H9 (cell line): Measurements from ENCODE around the gene FYCO1. TPM values are rescaled to one million over a fixed set of nuclear protein-coding genes. Genes with fewer than 3 reads are reported as not detected.

Experiments
- DNase-seq: peaks from one replicate; pipeline ENCODE4 v3.0.0-alpha.2; 2017
- H2AFZ ChIP-seq: one replicate; pipeline ENCODE4 v1.6.1; 2013; ENCODE audit warnings: mild to moderate bottlenecking, low read length, control low read depth, moderate library complexity
- H2AK5ac ChIP-seq: 2 replicates; pipeline ENCODE4 v1.6.1; 2013; ENCODE audit warnings: low read length, control low read depth, mixed read lengths; ENCODE audit not compliant: insufficient read length
- H2BK120ac ChIP-seq: one replicate; pipeline ENCODE4 v1.6.1; 2013; ENCODE audit warnings: low read depth, mild to moderate bottlenecking, low read length, control low read depth, inconsistent platforms; ENCODE audit not compliant: poor library complexity, severe bottlenecking
- H2BK12ac ChIP-seq: 2 replicates; pipeline ENCODE4 v1.6.1; 2013; ENCODE audit warnings: low read length, control low read depth, mixed read lengths, low read depth; ENCODE audit not compliant: insufficient read length
- H2BK15ac ChIP-seq: 2 replicates; pipeline ENCODE4 v1.6.1; 2013; ENCODE audit warnings: low read depth, low read length, control low read depth
- H2BK20ac ChIP-seq: one replicate; pipeline ENCODE4 v1.6.1; 2013; ENCODE audit warnings: low read depth, mild to moderate bottlenecking, low read length, control low read depth, inconsistent platforms; ENCODE audit not compliant: poor library complexity, severe bottlenecking
- H2BK5ac ChIP-seq: 2 replicates; pipeline ENCODE4 v1.6.1; 2013; ENCODE audit warnings: low read length, control low read depth, mixed read lengths; ENCODE audit not compliant: insufficient read length
- H3K14ac ChIP-seq: 2 replicates; pipeline ENCODE4 v1.6.1; 2013; ENCODE audit warnings: low read length, control low read depth; ENCODE audit not compliant: insufficient read depth
- H3K18ac ChIP-seq: 2 replicates; pipeline ENCODE4 v1.6.1; 2013; ENCODE audit warnings: low read depth, mild to moderate bottlenecking, mixed read lengths, low read length, control low read depth; ENCODE audit not compliant: insufficient read length
- H3K23ac ChIP-seq: 2 replicates; pipeline ENCODE4 v1.6.1; 2013; ENCODE audit warnings: low read length, control low read depth, mixed read lengths, low read depth; ENCODE audit not compliant: insufficient read length
- H3K23me2 ChIP-seq: 2 replicates; pipeline ENCODE4 v1.6.1; 2013; ENCODE audit warnings: low read depth, mild to moderate bottlenecking, mixed read lengths, low read length, control low read depth; ENCODE audit not compliant: insufficient read length, poor library complexity, severe bottlenecking
- H3K27ac ChIP-seq: 2 replicates; pipeline ENCODE4 v1.5.1; 2013; ENCODE audit warnings: low read length, control low read depth, mixed read lengths, low read depth; ENCODE audit not compliant: insufficient read length
- H3K27me3 ChIP-seq: 2 replicates; pipeline ENCODE4 v1.6.1; 2013; ENCODE audit warnings: low read length, control low read depth, inconsistent platforms; ENCODE audit not compliant: insufficient read depth
- H3K4ac ChIP-seq: 2 replicates; pipeline ENCODE4 v1.6.1; 2013; ENCODE audit warnings: low read depth, mild to moderate bottlenecking, control low read depth, inconsistent platforms, low read length, moderate library complexity
- H3K4me1 ChIP-seq: 2 replicates; pipeline ENCODE4 v1.6.1; 2013; ENCODE audit warnings: low read length, control low read depth, inconsistent platforms; ENCODE audit not compliant: insufficient read depth
- H3K4me2 ChIP-seq: 2 replicates; pipeline ENCODE4 v1.6.1; 2013; ENCODE audit warnings: low read length, control low read depth, mixed read lengths; ENCODE audit not compliant: insufficient read length, insufficient read depth
- H3K56ac ChIP-seq: 2 replicates; pipeline ENCODE4 v1.6.1; 2013; ENCODE audit warnings: low read depth, mild to moderate bottlenecking, mixed read lengths, low read length, control low read depth; ENCODE audit not compliant: insufficient read length
- H3K79me1 ChIP-seq: 2 replicates; pipeline ENCODE4 v1.6.1; 2013; ENCODE audit warnings: low read depth, mild to moderate bottlenecking, moderate library complexity, low read length, control low read depth, inconsistent platforms; ENCODE audit not compliant: insufficient read depth, poor library complexity, severe bottlenecking
- H3K79me2 ChIP-seq: 2 replicates; pipeline ENCODE4 v1.6.1; 2013; ENCODE audit warnings: low read length, control low read depth, inconsistent platforms; ENCODE audit not compliant: insufficient read depth
- H3K9ac ChIP-seq: 2 replicates; pipeline ENCODE4 v1.6.1; 2013; ENCODE audit warnings: low read length, control low read depth, mixed read lengths; ENCODE audit not compliant: insufficient read length; ENCODE audit errors: extremely low read depth
- H3K9me3 ChIP-seq: one replicate; pipeline ENCODE4 v1.6.1; 2013; ENCODE audit warnings: low read depth, low read length, inconsistent platforms; ENCODE audit not compliant: control insufficient read depth
- H3T11ph ChIP-seq: one replicate; pipeline ENCODE4 v1.6.1; 2013; ENCODE audit warnings: mild to moderate bottlenecking, low read length, control low read depth, inconsistent platforms
- H4K20me1 ChIP-seq: one replicate; pipeline ENCODE4 v1.6.1; 2013; ENCODE audit not compliant: control insufficient read depth, insufficient read length, insufficient read depth
- H4K5ac ChIP-seq: 2 replicates; pipeline ENCODE4 v1.6.1; 2013; ENCODE audit warnings: low read depth, mild to moderate bottlenecking, mixed read lengths, low read length, control low read depth; ENCODE audit not compliant: insufficient read length
- H4K8ac ChIP-seq: replicated peaks from 2 replicates; pipeline ENCODE4 v1.6.1; 2013; ENCODE audit warnings: low read length, control low read depth, mixed read lengths, low read depth; ENCODE audit not compliant: insufficient read length
- H4K91ac ChIP-seq: 2 replicates; pipeline ENCODE4 v1.6.1; 2013; ENCODE audit warnings: low read depth, mild to moderate bottlenecking, moderate library complexity, mixed read lengths, low read length, control low read depth; ENCODE audit not compliant: insufficient read length
- H3K27ac Mint-ChIP-seq, 3 experiments: 2 replicates in 2 of 3; 3 replicates in 1 of 3; pipeline ENCODE4 v1.8.0; 2020 to 2021; ENCODE audit warnings: mixed read lengths in 3 of 3, mild to moderate bottlenecking in 1 of 3, moderate library complexity in 1 of 3
- H3K27me3 Mint-ChIP-seq: 2 replicates; pipeline ENCODE4 v1.8.0; 2021; ENCODE audit warnings: low read depth, mild to moderate bottlenecking, moderate library complexity, mixed read lengths
- H3K36me3 Mint-ChIP-seq, 3 experiments: 2 replicates in 2 of 3; 3 replicates in 1 of 3; pipeline ENCODE4 v1.8.0; 2020 to 2021; ENCODE audit warnings: low read depth in 3 of 3, mixed read lengths in 3 of 3; ENCODE audit not compliant: insufficient read depth in 1 of 3
- H3K4me1 Mint-ChIP-seq, 2 experiments: 2 replicates each; pipeline ENCODE4 v1.8.0; 2020; ENCODE audit warnings: mixed read lengths in 2 of 2
- H3K4me3 Mint-ChIP-seq, 2 experiments: 2 replicates in 1 of 2; 3 replicates in 1 of 2; pipeline ENCODE4 v1.8.0; 2020 to 2021; ENCODE audit warnings: mild to moderate bottlenecking in 2 of 2, mixed read lengths in 2 of 2, moderate library complexity in 1 of 2
- H3K9me3 Mint-ChIP-seq, 2 experiments: 2 replicates in 1 of 2; 3 replicates in 1 of 2; pipeline ENCODE4 v1.8.0; 2020; ENCODE audit warnings: mild to moderate bottlenecking in 2 of 2, mixed read lengths in 2 of 2, moderate library complexity in 1 of 2
- CTCF ChIP-seq: fragments of 200-600 bp; sonication (generic); conservative IDR thresholded peaks from 3 replicates; pipeline ENCODE4 v1.8.0; 2021; ENCODE audit warnings: antibody characterized with exemption, mild to moderate bottlenecking
- WGBS: extraction: QIAGEN DNeasy Blood & Tissue Kit; methylation state at CpG from one replicate; pipeline ENCODE4 v1.1.7; 2013; ENCODE audit warnings: missing lambda C conversion rate, low lambda C conversion rate, mixed read lengths; ENCODE audit not compliant: insufficient read length; ENCODE audit errors: extremely low coverage; 5-methylcytosine and 5-hydroxymethylcytosine counted together
- total RNA-seq: library from RNA; stranded (reverse); gene quantifications from 2 replicates; pipeline ENCODE4 v1.2.1, GENCODE V29; 2021

FYCO1 gene
- total RNA-seq, 1 experiment from 2014 or later, result 10.4 TPM

GRCh38 chr3:46031269-46031668 is 35.6 kb upstream of the FYCO1 start:
- Histone ChIP-seq H4K91ac (no peak overlapping the region), H3K79me1 (no peaks in the 10 kb centered on the region), H3K23ac (no peak overlapping the region), H3K18ac (no peak overlapping the region), H2AFZ (no peak overlapping the region), H3K23me2 (no peaks in the 10 kb centered on the region), H3K79me2 (no peaks in the 10 kb centered on the region), H3K27ac (no peak overlapping the region), H3K4me1 (no peaks in the 10 kb centered on the region), H3T11ph (no peak overlapping the region), H4K20me1 (no peaks in the 10 kb centered on the region), H3K14ac (peak overlapping the region; percentile 47; the same call in 1 of the 2 replicates), H4K8ac (no peak overlapping the region), H3K9ac (no peak overlapping the region), H2BK20ac (no peak overlapping the region), H2BK12ac (no peak overlapping the region), H3K56ac (no peak overlapping the region), H2AK5ac (no peak overlapping the region), H4K5ac (no peak overlapping the region), H3K9me3 (peaks cover 8% of the 10 kb centered on the region), H3K4me2 (no peak overlapping the region), H2BK120ac (no peak overlapping the region), H2BK15ac (no peak overlapping the region), H3K4ac (no peak overlapping the region), H2BK5ac (no peak overlapping the region), H3K27me3 (no peaks in the 10 kb centered on the region)
- DNase-seq, result no peak
- Mint-ChIP-seq H3K27ac (no peak overlapping the region), H3K4me3 (no peak overlapping the region), H3K4me1 (no peaks in the 10 kb centered on the region), H3K9me3 (peaks cover 15 to 17% of the 10 kb centered on the region in 2 experiments), H3K36me3 (peaks cover 0 to 8% (median 6%) of the 10 kb centered on the region in 3 experiments; a peak in 4 of 7 replicates), H3K27me3 (no peaks in the 10 kb centered on the region)
- WGBS, result no CpG with 5 or more reads among the region's 4 CpGs
- TF ChIP-seq CTCF, result no peak
